Ramos (cell line): Measurements from ENCODE around the gene RALY.
"Not testable (repeated sequence)": the region's sequence is repeated elsewhere in the genome, so short reads cannot be mapped to it uniquely, and the experiment has no call there.

Experiments
- in situ Hi-C: fragments of 300-500 bp; cut with MboI; formaldehyde crosslinking; loops from one replicate; pipeline ENCODE4 v1.14.3; 2022; ENCODE audit warnings: low sequenced_read_pairs; ENCODE audit not compliant: unreplicated experiment

RALY gene

GRCh38 chr20:34124469-34125249 lies 130.9 kb downstream of the RALY start:
- in situ Hi-C loops, result loop anchor here (5.0 to 25.0 kb wide), 2 partner anchors 267 to 662 kb away; no protein-coding TSS in a partner anchor

GRCh38 chr20:34127792-34128191 lies 134.1 kb downstream of the RALY start:
- in situ Hi-C loops, result no loop called here

GRCh38 chr20:34129518-34130162 lies 135.9 kb downstream of the RALY start:
- in situ Hi-C loops, result no loop called here

- in situ Hi-C loops, result no loop called here
Observed at GRCh38 chr20:34131491-34131890, 137.8 kb downstream of the RALY start.

GRCh38 chr20:34132491-34132890 lies 138.8 kb downstream of the RALY start:
- in situ Hi-C loops, result not testable (repeated sequence)

- in situ Hi-C loops, result not testable (repeated sequence)
Observed at GRCh38 chr20:34132943-34133342, 139.2 kb downstream of the RALY start.

- in situ Hi-C loops, result not testable (repeated sequence)
Observed at GRCh38 chr20:34133365-34133860, 139.7 kb downstream of the RALY start.
